ENCODE data around the gene RPL22. TPM values are rescaled to one million over a fixed set of nuclear protein-coding genes. Genes with fewer than 3 reads are reported as not detected.

Gene RPL22
- polyA plus RNA-seq, 3 donors = 62.6 to 97.2 (median 65.6) TPM

DNA sequence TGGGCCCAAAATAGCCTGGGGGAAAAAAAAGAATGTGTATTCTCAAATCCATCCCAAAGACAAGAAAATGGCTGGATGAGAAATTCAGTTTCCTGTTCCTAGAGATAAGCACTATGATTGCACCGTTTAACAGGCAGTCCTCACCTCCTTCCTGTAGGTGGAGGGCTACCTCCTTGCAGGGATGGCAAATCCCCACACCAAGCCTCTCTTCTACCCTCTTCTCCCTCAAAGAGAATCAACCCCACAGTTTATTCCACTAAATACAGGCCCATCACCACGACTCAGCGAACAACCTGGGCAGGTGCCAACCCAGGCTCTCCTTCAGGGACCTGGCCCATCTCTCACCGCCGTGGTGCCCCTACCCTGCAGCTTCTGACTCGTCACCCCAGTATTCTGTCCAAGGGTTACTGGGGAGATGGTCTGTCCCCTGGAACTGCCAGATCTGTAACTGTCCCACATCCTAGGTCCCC lies 15.8 kb downstream of the RPL22 start:
- Histone ChIP-seq H3K4me3 (replicated peaks in 1 of 3; ENCODE audit: low read depth in 2 of 3, low read length in 3 of 3) (no peak overlapping the region), H3K27me3 (ENCODE audit: control insufficient read depth in 2 of 2, insufficient read depth in 2 of 2, low read length in 2 of 2) (peaks cover 15 to 35% of the 10 kb centered on the region in 2 donors), H3K4me2 (replicated peaks; ENCODE audit: extremely low read depth, low read length, poor library complexity, severe bottlenecking) (no peak overlapping the region), H3K36me3 (replicated peaks in 1 of 2; ENCODE audit: control insufficient read depth in 1 of 2, insufficient read depth in 2 of 2, low read length in 2 of 2) (peaks cover 27 to 30% of the 10 kb centered on the region in 2 donors), H3K9ac (ENCODE audit: insufficient read depth, low read length, poor library complexity, severe bottlenecking) (no peak overlapping the region), H3K9me3 (replicated peaks in 1 of 2; ENCODE audit: control insufficient read depth in 1 of 2, insufficient read depth in 1 of 2, low read length in 2 of 2) (peaks cover 0 to 7% of the 10 kb centered on the region in 2 donors), H3K79me2 (ENCODE audit: insufficient read depth, low read length) (peaks cover 9% of the 10 kb centered on the region), H3K27ac (ENCODE audit: low read depth in 1 of 2, low read length in 2 of 2) (no peak overlapping the region), H3K4me1 (ENCODE audit: control insufficient read depth in 1 of 2, insufficient read depth in 2 of 2, low read length in 2 of 2) (peaks cover 0 to 3% of the 10 kb centered on the region in 2 donors), H2AFZ (ENCODE audit: insufficient read depth, low read depth, low read length, poor library complexity, severe bottlenecking) (no peak overlapping the region), H4K20me1 (ENCODE audit: insufficient read depth, low read length) (peaks cover 45% of the 10 kb centered on the region)
- no peak overlapping the region for H3K27ac Mint-ChIP-seq
- WGBS (ENCODE audit: insufficient coverage) = 37% methylated on average over 3 of the region's 6 CpGs
- no peak for DNase-seq
- peaks cover 0 to 12% (median 5%) of the 10 kb centered on the region in 7 donors for H3K9me3 Mint-ChIP-seq
- TF ChIP-seq, protein P1, sequence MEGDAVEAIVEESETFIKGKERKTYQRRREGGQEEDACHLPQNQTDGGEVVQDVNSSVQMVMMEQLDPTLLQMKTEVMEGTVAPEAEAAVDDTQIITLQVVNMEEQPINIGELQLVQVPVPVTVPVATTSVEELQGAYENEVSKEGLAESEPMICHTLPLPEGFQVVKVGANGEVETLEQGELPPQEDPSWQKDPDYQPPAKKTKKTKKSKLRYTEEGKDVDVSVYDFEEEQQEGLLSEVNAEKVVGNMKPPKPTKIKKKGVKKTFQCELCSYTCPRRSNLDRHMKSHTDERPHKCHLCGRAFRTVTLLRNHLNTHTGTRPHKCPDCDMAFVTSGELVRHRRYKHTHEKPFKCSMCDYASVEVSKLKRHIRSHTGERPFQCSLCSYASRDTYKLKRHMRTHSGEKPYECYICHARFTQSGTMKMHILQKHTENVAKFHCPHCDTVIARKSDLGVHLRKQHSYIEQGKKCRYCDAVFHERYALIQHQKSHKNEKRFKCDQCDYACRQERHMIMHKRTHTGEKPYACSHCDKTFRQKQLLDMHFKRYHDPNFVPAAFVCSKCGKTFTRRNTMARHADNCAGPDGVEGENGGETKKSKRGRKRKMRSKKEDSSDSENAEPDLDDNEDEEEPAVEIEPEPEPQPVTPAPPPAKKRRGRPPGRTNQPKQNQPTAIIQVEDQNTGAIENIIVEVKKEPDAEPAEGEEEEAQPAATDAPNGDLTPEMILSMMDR (IDR thresholded peaks at IDR 0.05) = peak; percentile 3
- intact Hi-C loops (cut with micrococcal nuclease) = no loop called here
- peaks cover 32 to 36% of the 10 kb centered on the region in 2 donors for H3K36me3 Mint-ChIP-seq
- no peak overlapping the region for H3K4me3 Mint-ChIP-seq
- H3K4me1 Mint-ChIP-seq = peaks cover 22% of the 10 kb centered on the region
- H3K27me3 Mint-ChIP-seq (ENCODE audit: low read depth in 3 of 3) = peaks cover 30 to 44% (median 30%) of the 10 kb centered on the region in 3 donors

DNA sequence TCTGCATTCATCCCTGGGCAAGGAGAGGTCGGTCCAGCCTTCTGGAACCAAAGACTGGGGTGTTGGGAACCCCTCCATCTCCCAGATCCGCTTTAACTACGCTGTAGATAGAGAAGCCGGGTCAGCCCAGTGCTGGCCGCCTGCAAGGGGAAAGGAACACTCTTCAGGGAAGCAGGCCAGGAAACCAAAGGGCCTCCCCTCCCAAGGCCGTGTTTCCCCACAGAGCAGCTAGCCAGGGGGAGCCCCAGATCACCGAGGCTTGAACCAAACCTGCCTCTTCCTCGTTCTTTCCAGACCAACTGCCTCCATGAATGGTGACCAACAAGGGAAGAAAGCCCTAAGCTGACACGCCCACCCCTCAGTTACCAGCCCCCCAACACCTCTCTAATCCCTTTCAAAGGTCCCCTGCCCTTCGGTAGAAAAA lies 18.0 kb downstream of the RPL22 start:
- Histone ChIP-seq H3K9ac (ENCODE audit: insufficient read depth, low read length, poor library complexity, severe bottlenecking) (no peak overlapping the region), H3K4me3 (replicated peaks in 1 of 3; ENCODE audit: low read depth in 2 of 3, low read length in 3 of 3) (no peak overlapping the region), H3K27me3 (ENCODE audit: control insufficient read depth in 2 of 2, insufficient read depth in 2 of 2, low read length in 2 of 2) (peaks cover 15 to 57% of the 10 kb centered on the region in 2 donors), H3K4me2 (replicated peaks; ENCODE audit: extremely low read depth, low read length, poor library complexity, severe bottlenecking) (no peak overlapping the region), H3K27ac (ENCODE audit: low read depth in 1 of 2, low read length in 2 of 2) (no peak overlapping the region), H3K79me2 (ENCODE audit: insufficient read depth, low read length) (no peaks in the 10 kb centered on the region), H4K20me1 (ENCODE audit: insufficient read depth, low read length) (peaks cover 25% of the 10 kb centered on the region), H3K9me3 (replicated peaks in 1 of 2; ENCODE audit: control insufficient read depth in 1 of 2, insufficient read depth in 1 of 2, low read length in 2 of 2) (peaks cover 0 to 7% of the 10 kb centered on the region in 2 donors), H3K4me1 (ENCODE audit: control insufficient read depth in 1 of 2, insufficient read depth in 2 of 2, low read length in 2 of 2) (peaks cover 0 to 3% of the 10 kb centered on the region in 2 donors), H2AFZ (ENCODE audit: insufficient read depth, low read depth, low read length, poor library complexity, severe bottlenecking) (no peak overlapping the region), H3K36me3 (replicated peaks in 1 of 2; ENCODE audit: control insufficient read depth in 1 of 2, insufficient read depth in 2 of 2, low read length in 2 of 2) (peaks cover 9% of the 10 kb centered on the region in 2 donors)
- no peak overlapping the region for H3K27ac Mint-ChIP-seq
- peaks cover 0 to 14% (median 8%) of the 10 kb centered on the region in 7 donors for H3K9me3 Mint-ChIP-seq
- H3K36me3 Mint-ChIP-seq = peaks cover 16 to 21% of the 10 kb centered on the region in 2 donors
- intact Hi-C loops (cut with micrococcal nuclease) = no loop called here
- peaks cover 22% of the 10 kb centered on the region for H3K4me1 Mint-ChIP-seq
- H3K27me3 Mint-ChIP-seq (ENCODE audit: low read depth in 3 of 3) = peaks cover 46 to 65% (median 49%) of the 10 kb centered on the region in 3 donors
- DNase-seq = no peak
- TF ChIP-seq, protein P1 (IDR thresholded peaks at IDR 0.05) = no peak
- WGBS (ENCODE audit: insufficient coverage) = 6% methylated on average over 7 of the region's 10 CpGs
- H3K4me3 Mint-ChIP-seq = peak overlapping the region in 1 of 2 donors; percentile 72
